ENCODE measurements around the gene TUBA1C. TPM values are rescaled to one million over a fixed set of nuclear protein-coding genes. Genes with fewer than 3 reads are reported as not detected.

Gene TUBA1C
- total and polyA plus RNA-seq, 9 of the 15 experiments (the other 6 are each of a cell fraction or from before 2014, with no cell fraction given) = 755 to 3,012 (median 914) TPM

- TF ChIP-seq, protein P1, sequence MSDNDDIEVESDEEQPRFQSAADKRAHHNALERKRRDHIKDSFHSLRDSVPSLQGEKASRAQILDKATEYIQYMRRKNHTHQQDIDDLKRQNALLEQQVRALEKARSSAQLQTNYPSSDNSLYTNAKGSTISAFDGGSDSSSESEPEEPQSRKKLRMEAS (CRISPR knock-in tag; IDR thresholded peaks at IDR 0.05) = peak; percentile 88
- TF ChIP-seq HINFP (tag; conservative IDR thresholded peaks at IDR 0.05; ENCODE audit: low read depth) (no peak), YY1 (IDR thresholded peaks at IDR 0.05; ENCODE audit: borderline replicate concordance in 1 of 3, control insufficient read depth in 1 of 3, extremely low read depth in 1 of 3, insufficient read depth in 3 of 3, insufficient read length in 1 of 3, insufficient replicate concordance in 2 of 3, low read depth in 1 of 3, low read length in 2 of 3) (peak in 2 of 3 experiments; percentile 20 to 75), POLR2B (IDR thresholded peaks at IDR 0.05; ENCODE audit: low read depth, partially characterized antibody) (peak; percentile 99), CTCFL (IDR thresholded peaks at IDR 0.05; ENCODE audit: borderline replicate concordance, insufficient read depth, low read depth, low read length, poor library complexity, severe bottlenecking) (no peak), RBM34 (IDR thresholded peaks at IDR 0.05; ENCODE audit: borderline replicate concordance, insufficient read depth, low read length) (no peak), ZNF3 (CRISPR knock-in tag; IDR thresholded peaks at IDR 0.05) (no peak), IRF1 (CRISPR knock-in tag; IDR thresholded peaks at IDR 0.05; ENCODE audit: borderline replicate concordance) (peak; percentile 39; the same call in 1 of the 2 replicates), ZNF77 (CRISPR knock-in tag; IDR thresholded peaks at IDR 0.05) (no peak; the same call in 1 of the 2 replicates), ZNF263 (CRISPR knock-in tag; IDR thresholded peaks at IDR 0.05; ENCODE audit: borderline replicate concordance) (peak; percentile 93), ID3 (CRISPR knock-in tag; IDR thresholded peaks at IDR 0.05) (no peak), ID3 (tag; IDR thresholded peaks at IDR 0.05) (peak; percentile 65; the same call in 1 of the 2 replicates), ASH1L (IDR thresholded peaks at IDR 0.05; ENCODE audit: borderline replicate concordance, low read depth, partially characterized antibody) (no peak), GTF2F1 (IDR thresholded peaks at IDR 0.05; ENCODE audit: low read depth, low read length) (peak; percentile 98), ADNP (tag; IDR thresholded peaks at IDR 0.05) (no peak), C11orf30 (IDR thresholded peaks at IDR 0.05; ENCODE audit: low read depth) (peak; percentile 88), XRCC3 (IDR thresholded peaks at IDR 0.05) (no peak), LARP7 (IDR thresholded peaks at IDR 0.05) (no peak; the same call in 1 of the 2 replicates), MEIS2 (IDR thresholded peaks at IDR 0.05; ENCODE audit: partially characterized antibody) (no peak)
Measured at GRCh38 chr12:49264873-49265792, at the start of gene TUBA1C (continued).

Measured in K562 (cell line).